Measurements from ENCODE around the gene MERTK.

MERTK gene

DNA sequence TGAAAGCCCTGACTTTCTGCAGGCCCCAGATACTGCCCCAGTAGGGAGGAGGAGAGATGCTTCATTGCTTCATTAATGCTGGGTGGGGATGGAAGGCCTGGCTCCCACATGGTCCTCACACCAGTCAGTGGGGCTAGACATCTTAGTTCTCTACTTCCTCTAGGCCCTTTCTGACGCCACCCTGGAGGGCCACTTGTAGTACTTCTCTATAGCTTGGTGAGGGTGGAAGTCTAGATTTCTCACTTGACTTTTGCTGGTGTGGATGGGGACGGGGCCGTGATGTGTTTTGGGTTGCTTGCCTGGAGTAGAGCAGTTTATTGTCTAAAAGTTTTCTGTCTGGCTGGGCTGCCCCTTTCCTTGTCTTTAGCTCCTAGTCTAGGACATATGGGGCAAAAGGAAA, 18.7 kb downstream of the MERTK start:
- Histone ChIP-seq H3K4me1 (ENCODE audit: control insufficient read depth in 1 of 2, insufficient read depth in 2 of 2, low read length in 2 of 2) (peaks cover 9 to 11% of the 10 kb centered on the region in 2 experiments), H3K23ac (ENCODE audit: low read length) (no peak overlapping the region), H3K9ac (ENCODE audit: low read length) (no peak overlapping the region), H2AK5ac (ENCODE audit: low read length) (no peak overlapping the region), H3K9me3 (ENCODE audit: insufficient read depth, low read depth, low read length) (no peaks in the 10 kb centered on the region), H2BK12ac (ENCODE audit: low read length) (no peak overlapping the region), H3K4ac (ENCODE audit: low read depth, low read length) (no peak overlapping the region), H4K91ac (ENCODE audit: low read depth, low read length) (no peak overlapping the region), H4K12ac (ENCODE audit: low read depth, low read length) (no peak overlapping the region), H3K4me2 (ENCODE audit: low read length) (no peak overlapping the region), H3K36me3 (ENCODE audit: control insufficient read depth in 1 of 2, insufficient read depth in 2 of 2, low read length in 2 of 2) (peaks cover 0 to 1% of the 10 kb centered on the region in 2 experiments), H2BK5ac (ENCODE audit: low read depth, low read length, poor library complexity) (no peak overlapping the region), H4K8ac (ENCODE audit: low read depth, low read length) (no peak overlapping the region), H3K14ac (ENCODE audit: low read length) (no peak overlapping the region), H3K4me3 (ENCODE audit: low read depth, low read length) (no peak overlapping the region), H2BK120ac (ENCODE audit: insufficient read depth, low read length, poor library complexity) (no peak overlapping the region), H2AFZ (ENCODE audit: insufficient read depth, low read length, poor library complexity) (no peak overlapping the region), H3K79me1 (ENCODE audit: low read length) (no peaks in the 10 kb centered on the region), H3K27me3 (ENCODE audit: insufficient read depth, low read length) (no peaks in the 10 kb centered on the region), H3K79me2 (ENCODE audit: control insufficient read depth, insufficient read depth, low read length, poor library complexity) (no peaks in the 10 kb centered on the region), H3K27ac (ENCODE audit: low read depth, low read length) (no peak overlapping the region), H3K18ac (ENCODE audit: low read length) (no peak overlapping the region)
- DNase-seq, result no peak
- WGBS (ENCODE audit: extremely low coverage, insufficient coverage, insufficient read length), result no CpG with 5 or more reads among the region's 3 CpGs

DNA sequence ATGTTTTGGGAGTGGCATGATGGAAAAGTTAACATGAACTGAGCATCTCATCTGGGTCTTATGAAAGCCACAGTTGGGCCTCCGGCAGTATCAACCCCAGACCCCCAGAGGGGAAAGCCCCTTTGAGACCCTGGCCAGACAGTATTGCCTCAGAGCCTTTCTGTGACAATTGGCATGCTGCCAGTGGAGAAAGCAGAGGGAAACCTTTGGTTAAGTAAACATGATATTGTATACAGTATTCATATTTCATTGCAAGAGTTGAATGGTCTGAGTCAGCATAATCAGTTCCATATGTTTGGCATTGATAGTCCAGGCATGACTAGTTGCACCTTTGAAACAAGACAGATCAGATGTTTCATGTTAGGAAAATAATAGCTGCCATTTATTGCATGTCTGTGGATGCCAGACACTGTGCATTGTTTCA, 20.0 kb downstream of the MERTK start:
- H3K36me3 ChIP-seq (ENCODE audit: control insufficient read depth in 1 of 2, insufficient read depth in 2 of 2, low read length in 2 of 2), result peaks cover 0 to 1% of the 10 kb centered on the region in 2 experiments
- H3K4me2 ChIP-seq (ENCODE audit: low read length), result no peak overlapping the region
- no peaks in the 10 kb centered on the region for H3K79me1 ChIP-seq (ENCODE audit: low read length)
- no peak overlapping the region for H2AK5ac ChIP-seq (ENCODE audit: low read length)
- H4K12ac ChIP-seq (ENCODE audit: low read depth, low read length), result no peak overlapping the region
- H3K4ac ChIP-seq (ENCODE audit: low read depth, low read length), result no peak overlapping the region
- no peak overlapping the region for H3K18ac ChIP-seq (ENCODE audit: low read length)
- H3K23ac ChIP-seq (ENCODE audit: low read length), result no peak overlapping the region
- H3K14ac ChIP-seq (ENCODE audit: low read length), result no peak overlapping the region
- no peak overlapping the region for H2BK120ac ChIP-seq (ENCODE audit: insufficient read depth, low read length, poor library complexity)
- no CpG with 5 or more reads among the region's 1 CpG for WGBS (ENCODE audit: extremely low coverage, insufficient coverage, insufficient read length)
- no peak for DNase-seq
- peaks cover 6 to 9% of the 10 kb centered on the region in 2 experiments for H3K4me1 ChIP-seq (ENCODE audit: control insufficient read depth in 1 of 2, insufficient read depth in 2 of 2, low read length in 2 of 2)
- H3K9ac ChIP-seq (ENCODE audit: low read length), result no peak overlapping the region
- H3K9me3 ChIP-seq (ENCODE audit: insufficient read depth, low read depth, low read length), result no peaks in the 10 kb centered on the region
- H2BK12ac ChIP-seq (ENCODE audit: low read length), result no peak overlapping the region
- H3K27me3 ChIP-seq (ENCODE audit: insufficient read depth, low read length), result no peaks in the 10 kb centered on the region
- no peak overlapping the region for H3K4me3 ChIP-seq (ENCODE audit: low read depth, low read length)
- H3K79me2 ChIP-seq (ENCODE audit: control insufficient read depth, insufficient read depth, low read length, poor library complexity), result no peaks in the 10 kb centered on the region
- no peak overlapping the region for H2BK5ac ChIP-seq (ENCODE audit: low read depth, low read length, poor library complexity)
- no peak overlapping the region for H3K27ac ChIP-seq (ENCODE audit: low read depth, low read length)
- no peak overlapping the region for H2AFZ ChIP-seq (ENCODE audit: insufficient read depth, low read length, poor library complexity)
- no peak overlapping the region for H4K91ac ChIP-seq (ENCODE audit: low read depth, low read length)
- H4K8ac ChIP-seq (ENCODE audit: low read depth, low read length), result no peak overlapping the region

DNA sequence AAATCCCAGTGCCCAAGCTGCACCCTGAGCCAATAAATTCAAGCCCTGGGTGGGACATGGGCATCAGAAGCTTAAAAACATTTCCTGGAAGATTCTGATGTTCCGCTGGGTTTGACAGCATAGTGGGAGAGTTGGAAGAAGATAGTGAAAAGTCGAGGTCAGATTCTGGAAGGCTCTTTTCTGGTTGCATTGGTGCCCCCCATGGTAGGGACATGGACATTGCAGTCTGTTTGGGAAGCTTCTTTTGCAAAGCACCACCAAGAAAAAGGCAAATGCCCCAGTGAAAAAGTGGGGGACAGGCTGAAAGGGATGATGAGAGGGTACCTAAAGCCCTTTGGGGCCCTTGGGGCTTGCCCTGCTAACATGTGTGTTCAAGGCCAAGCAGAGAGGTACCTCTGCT, 21.0 kb downstream of the MERTK start:
- no peak overlapping the region for H2AFZ ChIP-seq (ENCODE audit: insufficient read depth, low read length, poor library complexity)
- H2BK12ac ChIP-seq (ENCODE audit: low read length), result no peak overlapping the region
- H3K9ac ChIP-seq (ENCODE audit: low read length), result no peak overlapping the region
- no CpG with 5 or more reads among the region's 2 CpGs for WGBS (ENCODE audit: extremely low coverage, insufficient coverage, insufficient read length)
- no peak overlapping the region for H4K91ac ChIP-seq (ENCODE audit: low read depth, low read length)
- no peak overlapping the region for H3K4me3 ChIP-seq (ENCODE audit: low read depth, low read length)
- H3K79me1 ChIP-seq (ENCODE audit: low read length), result no peaks in the 10 kb centered on the region
- H3K14ac ChIP-seq (ENCODE audit: low read length), result no peak overlapping the region
- H3K18ac ChIP-seq (ENCODE audit: low read length), result no peak overlapping the region
- H3K4me2 ChIP-seq (ENCODE audit: low read length), result no peak overlapping the region
- H3K23ac ChIP-seq (ENCODE audit: low read length), result no peak overlapping the region
- no peak for DNase-seq
- H2AK5ac ChIP-seq (ENCODE audit: low read length), result no peak overlapping the region
- H3K27ac ChIP-seq (ENCODE audit: low read depth, low read length), result no peak overlapping the region
- no peaks in the 10 kb centered on the region for H3K27me3 ChIP-seq (ENCODE audit: insufficient read depth, low read length)
- no peaks in the 10 kb centered on the region for H3K79me2 ChIP-seq (ENCODE audit: control insufficient read depth, insufficient read depth, low read length, poor library complexity)
- H2BK5ac ChIP-seq (ENCODE audit: low read depth, low read length, poor library complexity), result no peak overlapping the region
- no peak overlapping the region for H4K12ac ChIP-seq (ENCODE audit: low read depth, low read length)
- no peaks in the 10 kb centered on the region for H3K9me3 ChIP-seq (ENCODE audit: insufficient read depth, low read depth, low read length)
- H3K4me1 ChIP-seq (ENCODE audit: control insufficient read depth in 1 of 2, insufficient read depth in 2 of 2, low read length in 2 of 2), result peaks cover 9 to 12% of the 10 kb centered on the region in 2 experiments
- no peak overlapping the region for H3K4ac ChIP-seq (ENCODE audit: low read depth, low read length)
- peaks cover 0 to 1% of the 10 kb centered on the region in 2 experiments for H3K36me3 ChIP-seq (ENCODE audit: control insufficient read depth in 1 of 2, insufficient read depth in 2 of 2, low read length in 2 of 2)
- no peak overlapping the region for H4K8ac ChIP-seq (ENCODE audit: low read depth, low read length)
- no peak overlapping the region for H2BK120ac ChIP-seq (ENCODE audit: insufficient read depth, low read length, poor library complexity)

DNA sequence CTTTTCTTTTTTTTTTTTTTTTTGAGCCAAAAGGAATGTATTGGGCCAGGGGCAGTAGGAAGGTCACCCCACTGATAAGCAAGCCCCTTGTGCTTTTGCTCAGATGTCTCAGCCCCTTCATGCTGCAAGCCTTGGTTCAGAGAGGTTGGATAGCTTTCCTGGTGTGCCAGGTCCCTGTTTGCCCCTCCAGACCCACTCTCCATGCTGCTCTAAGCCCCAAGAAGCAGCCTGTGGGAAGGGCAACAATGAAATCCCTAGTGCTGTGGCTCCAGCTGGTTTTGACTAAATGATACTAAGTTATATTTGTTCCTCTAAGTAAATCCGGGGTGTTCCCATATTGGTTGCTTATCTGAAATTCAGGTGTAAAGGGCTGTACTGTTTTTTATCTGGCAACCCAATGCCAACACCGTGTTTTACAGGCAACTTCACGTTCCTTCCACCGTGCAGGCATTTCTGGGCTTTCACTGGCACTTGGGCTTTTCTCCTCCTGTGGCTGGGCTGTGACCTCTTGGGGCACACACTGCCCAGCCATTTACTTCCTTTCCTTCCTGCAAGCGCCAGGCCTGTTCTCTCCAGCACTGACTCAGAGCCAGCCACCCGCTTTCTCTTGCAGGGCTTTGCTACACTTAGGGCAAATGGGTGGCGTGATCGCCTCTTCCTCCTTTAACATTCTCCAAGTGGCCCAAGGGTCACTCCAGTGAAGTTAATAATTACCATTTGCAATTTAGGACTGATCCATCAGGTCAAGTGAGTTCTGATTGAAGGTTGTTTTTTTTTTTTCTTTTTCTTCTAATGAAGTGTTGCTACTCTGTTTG, 21.6 kb downstream of the MERTK start:
- Histone ChIP-seq H3K23ac (ENCODE audit: low read length) (no peak overlapping the region), H2BK5ac (ENCODE audit: low read depth, low read length, poor library complexity) (no peak overlapping the region), H4K8ac (ENCODE audit: low read depth, low read length) (no peak overlapping the region), H3K4ac (ENCODE audit: low read depth, low read length) (no peak overlapping the region), H4K91ac (ENCODE audit: low read depth, low read length) (no peak overlapping the region), H3K27me3 (ENCODE audit: insufficient read depth, low read length) (no peaks in the 10 kb centered on the region), H3K4me3 (ENCODE audit: low read depth, low read length) (no peak overlapping the region), H3K14ac (ENCODE audit: low read length) (no peak overlapping the region), H3K79me1 (ENCODE audit: low read length) (no peaks in the 10 kb centered on the region), H3K9me3 (ENCODE audit: insufficient read depth, low read depth, low read length) (no peaks in the 10 kb centered on the region), H2AFZ (ENCODE audit: insufficient read depth, low read length, poor library complexity) (no peak overlapping the region), H2BK120ac (ENCODE audit: insufficient read depth, low read length, poor library complexity) (no peak overlapping the region), H4K12ac (ENCODE audit: low read depth, low read length) (no peak overlapping the region), H3K36me3 (ENCODE audit: control insufficient read depth in 1 of 2, insufficient read depth in 2 of 2, low read length in 2 of 2) (peaks cover 0 to 1% of the 10 kb centered on the region in 2 experiments), H3K79me2 (ENCODE audit: control insufficient read depth, insufficient read depth, low read length, poor library complexity) (no peaks in the 10 kb centered on the region), H3K4me1 (ENCODE audit: control insufficient read depth in 1 of 2, insufficient read depth in 2 of 2, low read length in 2 of 2) (peaks cover 16 to 18% of the 10 kb centered on the region in 2 experiments), H3K27ac (ENCODE audit: low read depth, low read length) (peak overlapping the region; percentile 20), H3K9ac (ENCODE audit: low read length) (no peak overlapping the region), H2AK5ac (ENCODE audit: low read length) (no peak overlapping the region), H3K18ac (ENCODE audit: low read length) (no peak overlapping the region), H3K4me2 (ENCODE audit: low read length) (no peak overlapping the region), H2BK12ac (ENCODE audit: low read length) (no peak overlapping the region)
- no CpG with 5 or more reads among the region's 8 CpGs for WGBS (ENCODE audit: extremely low coverage, insufficient coverage, insufficient read length)
- peak in 1 of 2 donors; percentile 31 for DNase-seq

Measured in trophoblast cell (in vitro differentiated cells and primary cell).